ENCODE results near the gene ARID1B.

DNA sequence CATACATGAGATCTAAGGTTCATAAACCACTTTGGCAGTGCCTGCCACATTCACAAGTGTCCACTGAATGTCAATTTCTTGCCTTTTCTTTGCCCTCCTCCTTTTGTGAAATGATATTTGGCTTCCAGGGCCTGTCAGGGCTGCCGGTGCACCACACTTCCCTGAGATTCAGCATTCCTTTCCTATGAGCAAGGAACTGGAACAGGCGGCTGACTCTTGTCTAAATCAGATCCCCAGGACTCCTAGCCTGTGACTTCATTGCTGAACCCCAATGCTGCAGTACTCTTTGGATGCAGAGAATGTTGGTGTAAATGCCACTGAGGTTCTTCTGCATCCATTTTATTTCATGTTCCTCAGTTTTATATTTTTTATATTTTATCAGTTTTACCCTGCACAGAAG, 172.2 kb downstream of the ARID1B start:
- TF ChIP-seq, protein P1, sequence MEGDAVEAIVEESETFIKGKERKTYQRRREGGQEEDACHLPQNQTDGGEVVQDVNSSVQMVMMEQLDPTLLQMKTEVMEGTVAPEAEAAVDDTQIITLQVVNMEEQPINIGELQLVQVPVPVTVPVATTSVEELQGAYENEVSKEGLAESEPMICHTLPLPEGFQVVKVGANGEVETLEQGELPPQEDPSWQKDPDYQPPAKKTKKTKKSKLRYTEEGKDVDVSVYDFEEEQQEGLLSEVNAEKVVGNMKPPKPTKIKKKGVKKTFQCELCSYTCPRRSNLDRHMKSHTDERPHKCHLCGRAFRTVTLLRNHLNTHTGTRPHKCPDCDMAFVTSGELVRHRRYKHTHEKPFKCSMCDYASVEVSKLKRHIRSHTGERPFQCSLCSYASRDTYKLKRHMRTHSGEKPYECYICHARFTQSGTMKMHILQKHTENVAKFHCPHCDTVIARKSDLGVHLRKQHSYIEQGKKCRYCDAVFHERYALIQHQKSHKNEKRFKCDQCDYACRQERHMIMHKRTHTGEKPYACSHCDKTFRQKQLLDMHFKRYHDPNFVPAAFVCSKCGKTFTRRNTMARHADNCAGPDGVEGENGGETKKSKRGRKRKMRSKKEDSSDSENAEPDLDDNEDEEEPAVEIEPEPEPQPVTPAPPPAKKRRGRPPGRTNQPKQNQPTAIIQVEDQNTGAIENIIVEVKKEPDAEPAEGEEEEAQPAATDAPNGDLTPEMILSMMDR (IDR thresholded peaks at IDR 0.05) = no peak
- no peak for TF ChIP-seq POLR2A (IDR thresholded peaks at IDR 0.05)
